ENCODE results near the gene LMAN2.
"Not testable (repeated sequence)": the region's sequence is repeated elsewhere in the genome, so short reads cannot be mapped to it uniquely, and the experiment has no call there.

The LMAN2 gene

DNA sequence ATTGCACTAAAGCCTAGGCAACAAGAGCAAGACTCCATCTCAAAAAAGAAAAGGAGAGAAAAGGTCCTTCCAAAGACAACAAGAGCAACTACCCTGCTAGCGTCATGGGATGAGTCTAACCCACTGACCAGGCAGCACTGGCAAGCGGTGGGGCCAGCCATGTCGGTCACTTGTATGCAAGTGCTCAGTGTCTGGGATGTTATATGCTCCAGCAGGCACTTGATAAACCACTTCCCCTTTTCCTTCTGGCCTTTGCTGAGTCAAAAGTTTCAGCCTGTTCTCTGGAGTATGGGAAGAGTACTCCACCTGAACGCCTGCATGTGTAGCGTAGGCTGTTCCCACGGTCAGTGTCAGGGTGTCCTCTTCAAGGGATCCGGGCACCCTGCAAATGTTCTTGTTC lies 30.6 kb downstream of the LMAN2 start:
- no peak for DNase-seq

DNA sequence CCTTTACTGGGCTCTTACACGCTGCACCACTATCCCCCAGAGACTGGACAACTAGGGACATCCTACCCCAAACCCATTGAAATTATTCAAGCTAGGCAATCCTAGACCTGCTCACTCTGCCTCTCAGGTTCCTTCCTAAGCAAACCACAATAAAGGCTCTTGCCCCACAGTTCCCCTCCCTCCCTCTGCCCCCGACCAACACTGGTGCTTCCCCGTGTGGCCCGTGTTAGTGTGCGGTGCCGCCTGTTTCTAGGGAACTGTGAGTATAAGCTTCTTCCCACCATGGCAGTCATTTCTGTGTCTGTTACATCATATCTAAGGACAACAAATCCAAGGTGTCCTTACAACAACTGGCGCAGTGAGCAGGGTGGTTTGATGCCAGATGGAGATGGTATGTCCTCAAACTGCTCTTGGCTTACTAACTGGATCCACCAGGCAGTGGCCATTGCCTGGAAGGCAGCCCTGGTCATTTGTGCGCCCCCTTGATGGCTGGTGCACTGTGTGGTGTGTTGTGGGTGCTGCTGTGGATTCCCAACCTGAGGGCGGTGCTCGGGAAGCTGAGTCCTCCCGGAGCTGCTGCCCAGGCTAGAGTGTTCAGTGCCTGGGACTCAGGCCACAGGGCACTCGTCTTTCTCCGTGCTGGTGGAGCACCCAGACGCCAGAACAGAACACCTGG lies 31.4 kb downstream of the LMAN2 start:
- DNase-seq, result no peak

DNA sequence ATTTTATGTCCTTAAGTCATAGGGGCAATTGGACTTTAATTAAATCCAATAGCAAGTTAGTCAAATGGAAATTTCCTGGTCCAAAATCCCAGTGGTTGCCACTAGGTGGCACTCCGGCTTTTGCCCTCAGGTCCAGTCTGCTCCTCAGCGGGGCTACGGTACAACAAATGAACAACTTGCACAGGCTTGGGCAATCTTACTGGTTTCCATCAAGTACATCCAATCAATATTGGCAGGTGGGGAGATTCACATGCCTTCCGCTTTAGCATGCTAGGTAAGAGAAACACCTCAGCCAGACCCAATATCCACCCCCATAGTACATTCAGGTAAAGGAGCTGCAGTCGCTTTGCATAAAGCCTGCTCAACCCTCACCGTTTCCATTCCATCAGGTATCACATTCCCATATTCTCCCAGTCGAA lies 33.5 kb downstream of the LMAN2 start:
- peak; percentile 69 for DNase-seq

DNA sequence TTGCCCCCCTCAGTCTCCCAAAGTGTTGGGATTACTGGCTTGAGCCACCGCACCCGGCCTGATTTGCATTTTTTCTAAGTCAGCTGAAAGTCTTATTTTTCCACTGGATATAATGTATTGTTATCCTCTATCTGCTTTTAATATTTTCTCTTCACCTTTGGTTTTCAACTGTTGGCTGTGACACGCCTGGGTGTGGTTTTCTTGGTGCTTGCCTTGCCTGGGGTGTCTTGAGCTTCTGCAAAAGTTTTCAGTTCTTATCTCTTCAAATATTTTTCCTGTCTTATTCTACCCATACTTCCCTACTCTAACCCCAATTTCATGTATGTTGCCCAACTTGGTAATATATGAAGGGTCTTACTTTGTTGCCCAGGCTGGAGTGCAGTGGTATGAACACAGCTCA lies 35.5 kb downstream of the LMAN2 start:
- no peak for DNase-seq

DNA sequence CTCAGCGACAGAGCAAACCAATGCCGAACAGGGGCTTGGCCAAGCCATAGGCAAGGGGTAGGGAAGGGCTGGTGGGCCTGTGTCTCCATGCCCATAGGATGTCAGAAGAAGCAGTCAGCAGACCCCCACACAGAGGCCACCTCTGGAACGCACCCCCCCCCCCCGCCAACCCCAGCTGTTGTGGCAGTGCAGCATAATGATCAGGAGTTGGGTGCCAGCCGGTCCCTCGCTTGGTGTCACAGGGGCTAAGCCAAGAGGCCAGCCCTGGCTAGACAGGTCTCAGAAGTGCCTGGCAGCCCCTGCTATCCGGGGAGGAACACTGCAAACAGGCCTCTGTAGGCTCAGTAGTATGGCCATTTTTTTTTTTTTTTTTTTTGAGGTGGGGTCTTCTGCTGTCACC lies 36.1 kb downstream of the LMAN2 start:
- no peak for DNase-seq

DNA sequence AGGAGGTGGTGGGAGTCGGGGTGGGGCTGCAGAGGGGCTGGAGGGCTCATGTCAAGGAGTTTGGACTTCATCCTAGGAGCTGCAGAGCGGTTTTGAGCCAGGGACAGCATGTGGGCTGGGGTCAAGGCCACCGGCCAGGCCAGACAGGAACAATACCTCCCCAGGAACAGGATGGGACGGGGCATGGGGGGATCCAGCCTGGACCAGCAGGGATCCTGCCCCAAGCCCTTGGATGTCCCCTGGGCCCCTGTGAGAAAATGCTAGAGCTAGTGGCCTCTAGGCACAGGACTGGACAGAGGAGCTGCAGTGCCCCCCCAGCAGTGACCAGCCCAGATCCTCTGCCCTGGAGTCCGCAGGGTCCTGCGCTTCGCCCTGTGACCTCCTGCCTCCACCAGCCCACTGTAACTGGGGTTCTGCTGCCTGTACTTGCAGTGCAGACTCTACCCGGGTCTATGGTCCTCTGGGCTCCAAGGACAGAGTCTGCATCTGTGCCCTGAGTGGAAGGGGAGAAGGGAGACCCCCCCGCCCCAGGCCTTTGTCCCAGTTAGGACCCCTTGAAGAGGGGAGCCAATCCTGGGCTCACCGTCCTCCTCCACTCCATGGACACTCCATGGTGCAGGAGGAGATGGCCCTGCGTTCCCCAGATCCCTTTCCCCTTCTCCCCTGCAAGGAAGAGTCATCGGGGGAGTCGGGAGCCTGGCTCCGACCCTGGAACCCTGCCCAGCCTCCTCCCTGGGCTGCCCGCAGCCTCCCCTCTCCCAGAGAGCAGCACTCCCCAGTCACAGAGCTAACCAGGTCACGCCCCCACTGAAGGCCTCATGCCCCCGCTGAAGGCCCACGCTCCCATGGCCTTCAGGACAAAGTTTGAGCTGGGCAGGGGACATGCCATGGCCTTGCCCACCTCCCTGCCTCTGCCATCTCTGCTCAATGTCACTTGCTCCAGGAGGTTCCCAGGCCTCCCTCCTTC lies 36.8 kb downstream of the LMAN2 start:
- DNase-seq, result no peak

DNA sequence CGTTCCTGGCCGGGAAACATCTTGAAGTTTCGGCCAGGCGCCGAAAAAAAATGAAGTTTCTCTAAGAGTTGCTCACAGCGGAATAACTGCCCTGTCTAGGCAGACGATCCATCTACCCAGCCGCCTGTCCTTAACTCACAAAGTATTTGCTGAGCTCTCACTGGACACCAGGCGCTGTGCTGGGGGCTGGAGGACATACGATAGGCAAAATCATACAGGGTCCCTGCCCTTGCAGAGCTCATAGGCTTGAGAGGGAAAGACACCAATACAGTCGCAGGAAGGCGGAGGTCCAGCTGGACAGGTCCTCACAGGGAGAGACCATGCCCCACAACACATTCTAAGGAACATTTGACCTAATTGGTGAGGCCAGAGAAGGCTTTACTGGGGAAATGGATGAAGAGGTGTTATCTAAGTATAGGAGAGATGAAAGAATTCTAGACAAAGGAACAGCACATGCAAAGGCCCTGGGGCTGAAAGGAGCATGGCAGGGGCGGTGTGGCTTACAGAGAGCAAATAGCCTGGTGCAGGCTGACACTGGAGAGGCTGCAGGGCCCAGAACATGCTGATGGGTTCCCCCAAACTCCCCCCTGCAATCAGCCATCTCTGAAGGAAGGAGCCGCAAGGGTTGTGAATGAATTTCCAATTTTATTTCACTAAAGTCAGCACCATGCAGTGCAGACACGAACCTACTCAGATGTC lies 37.8 kb downstream of the LMAN2 start:
- no peak for DNase-seq

DNA sequence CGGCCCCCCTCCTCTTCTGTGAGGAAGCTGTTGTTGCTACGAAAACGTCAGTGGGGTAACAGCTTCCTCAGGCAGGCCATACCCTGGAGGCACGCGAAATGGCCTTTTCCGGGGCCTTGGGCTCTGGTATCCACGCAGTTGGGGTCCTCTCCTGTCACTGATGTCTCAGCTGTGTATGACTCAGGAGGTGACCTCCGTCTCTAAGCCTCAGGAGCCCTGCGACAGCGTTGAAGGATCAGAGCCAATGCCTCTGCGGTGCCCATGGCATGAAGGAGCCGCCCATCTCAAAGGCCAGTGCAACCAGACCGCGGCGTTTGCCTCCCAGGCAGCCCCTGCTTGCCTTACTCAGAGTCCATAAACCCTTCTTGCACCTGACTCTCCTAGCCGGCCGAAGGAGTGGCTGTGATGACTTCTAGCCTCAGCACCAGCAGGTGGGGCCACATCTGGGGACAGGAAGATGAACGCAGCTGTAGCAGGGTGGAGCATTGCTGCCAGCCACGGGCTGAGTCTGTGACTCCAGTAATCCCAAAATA lies 38.8 kb downstream of the LMAN2 start:
- DNase-seq, result no peak

DNA sequence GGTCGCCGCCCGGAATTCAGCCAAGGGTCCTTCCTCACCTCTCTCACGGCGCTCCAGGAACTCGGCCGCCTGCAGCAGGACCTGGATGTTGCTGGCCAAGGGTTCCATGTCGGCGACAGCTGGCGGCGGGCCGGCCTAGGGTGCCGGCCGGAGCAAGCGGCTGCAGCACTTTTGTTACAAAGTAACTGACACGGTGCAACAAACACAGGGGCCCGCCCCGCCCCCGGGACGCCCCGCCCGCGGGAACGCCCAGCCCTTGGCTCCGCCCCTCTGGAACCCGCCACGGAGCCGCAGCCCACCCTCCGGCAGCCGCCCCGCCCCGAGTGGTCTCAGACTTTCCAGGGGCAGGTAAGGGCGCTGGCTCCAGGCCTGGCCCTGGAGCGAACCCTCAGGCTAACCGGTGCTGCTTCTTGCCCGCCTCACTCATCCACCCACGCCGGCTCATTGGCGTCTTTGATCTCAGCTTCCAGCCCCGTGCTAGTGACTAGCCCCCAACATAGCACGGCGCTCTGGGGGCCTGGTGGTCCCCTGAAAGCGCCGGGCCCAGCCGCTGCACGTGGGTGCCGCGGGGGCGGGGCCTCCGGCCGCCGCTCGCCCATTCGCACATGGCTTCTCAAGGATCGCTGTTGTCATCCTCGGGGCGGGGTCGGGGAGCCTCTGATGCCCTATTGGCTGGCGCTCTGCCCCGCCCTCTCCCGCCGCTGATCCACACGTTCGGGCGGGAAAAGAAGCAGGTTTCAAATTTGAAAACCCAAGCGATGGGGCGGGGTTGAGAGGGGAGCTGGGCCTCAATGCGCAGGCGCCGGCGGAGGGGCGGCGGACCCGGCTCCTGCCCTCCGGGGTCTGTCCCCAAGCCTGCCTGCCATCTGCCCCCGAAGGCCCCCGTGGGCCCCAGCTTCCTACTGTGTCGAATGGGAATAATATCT lies 39.5 kb downstream of the LMAN2 start, which contains the start of gene MXD3:
MXD3 (minus strand) TSS at position 176 of the 926 bp plus-strand sequence; CDS start at position 108, 68 bp downstream.
- peak; percentile 97 for DNase-seq

DNA sequence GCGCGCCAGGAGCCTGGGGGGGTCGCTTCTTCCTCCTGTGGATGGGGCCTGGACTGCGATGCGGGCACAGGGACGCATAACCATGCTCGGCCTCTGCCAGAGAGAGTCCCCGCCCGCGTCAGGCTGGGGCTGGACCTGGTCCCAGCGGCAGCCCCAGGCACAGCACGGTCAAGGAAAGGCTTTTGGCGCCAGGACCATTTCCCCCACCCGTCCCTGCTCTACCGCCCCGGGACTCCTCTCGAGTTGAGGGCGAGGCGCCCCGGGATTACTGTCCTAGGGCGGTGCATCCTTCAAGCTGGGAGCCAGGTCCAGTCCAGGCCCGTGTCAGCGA lies 40.1 kb downstream of the LMAN2 start:
- no peak for DNase-seq

DNA sequence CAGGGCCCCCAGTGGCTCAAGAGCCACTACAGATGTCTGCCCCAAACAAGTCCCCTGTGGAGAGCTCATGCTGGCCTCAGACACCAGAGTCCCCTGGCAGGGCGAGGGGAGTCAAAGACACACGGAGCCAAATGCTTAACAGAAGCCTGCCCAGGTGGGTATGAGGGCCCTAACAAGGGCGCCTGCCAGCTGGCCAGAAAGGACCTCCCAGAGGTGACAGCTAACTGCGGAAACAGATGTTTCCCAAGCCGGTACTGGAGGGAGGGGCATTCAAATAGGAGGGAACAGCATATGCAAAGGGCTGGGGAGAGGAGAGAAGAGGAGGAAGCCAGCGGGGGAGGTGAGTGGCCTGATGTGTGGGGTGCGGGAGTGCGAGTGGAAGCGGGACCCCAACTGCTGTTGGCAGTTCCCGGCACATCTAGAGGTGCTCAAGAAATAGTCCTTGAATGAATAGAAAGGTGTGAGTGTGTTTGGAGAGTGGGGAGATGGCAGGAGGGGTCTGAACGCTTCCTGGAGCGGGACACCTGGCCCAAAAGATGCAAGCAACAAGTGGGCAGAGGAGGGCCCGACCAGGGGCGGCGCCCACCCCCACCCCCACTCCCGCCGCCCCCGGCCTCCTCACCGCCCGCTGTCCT lies 40.6 kb downstream of the LMAN2 start:
- DNase-seq, result no peak

DNA sequence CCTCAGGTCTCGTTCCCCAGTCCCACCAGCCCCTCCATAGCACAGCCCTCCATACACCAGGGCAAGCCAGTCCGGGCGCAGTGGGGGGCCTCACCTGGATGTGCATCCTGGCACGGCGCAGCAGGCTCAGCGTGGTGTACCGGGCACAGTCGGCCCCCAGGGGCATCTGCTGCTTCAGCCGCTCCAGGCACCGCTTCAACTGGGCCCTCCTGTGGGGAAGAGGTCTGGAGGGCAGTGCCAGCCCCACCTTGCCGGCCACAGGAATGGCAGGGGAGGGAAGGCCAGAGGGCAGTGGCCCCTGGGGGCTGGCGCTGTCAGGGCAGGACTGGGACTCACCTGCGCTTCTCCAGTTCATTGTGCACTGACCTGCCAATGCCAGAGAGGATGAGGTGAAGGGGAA lies 41.1 kb downstream of the LMAN2 start:
- DNase-seq, result no peak

DNA sequence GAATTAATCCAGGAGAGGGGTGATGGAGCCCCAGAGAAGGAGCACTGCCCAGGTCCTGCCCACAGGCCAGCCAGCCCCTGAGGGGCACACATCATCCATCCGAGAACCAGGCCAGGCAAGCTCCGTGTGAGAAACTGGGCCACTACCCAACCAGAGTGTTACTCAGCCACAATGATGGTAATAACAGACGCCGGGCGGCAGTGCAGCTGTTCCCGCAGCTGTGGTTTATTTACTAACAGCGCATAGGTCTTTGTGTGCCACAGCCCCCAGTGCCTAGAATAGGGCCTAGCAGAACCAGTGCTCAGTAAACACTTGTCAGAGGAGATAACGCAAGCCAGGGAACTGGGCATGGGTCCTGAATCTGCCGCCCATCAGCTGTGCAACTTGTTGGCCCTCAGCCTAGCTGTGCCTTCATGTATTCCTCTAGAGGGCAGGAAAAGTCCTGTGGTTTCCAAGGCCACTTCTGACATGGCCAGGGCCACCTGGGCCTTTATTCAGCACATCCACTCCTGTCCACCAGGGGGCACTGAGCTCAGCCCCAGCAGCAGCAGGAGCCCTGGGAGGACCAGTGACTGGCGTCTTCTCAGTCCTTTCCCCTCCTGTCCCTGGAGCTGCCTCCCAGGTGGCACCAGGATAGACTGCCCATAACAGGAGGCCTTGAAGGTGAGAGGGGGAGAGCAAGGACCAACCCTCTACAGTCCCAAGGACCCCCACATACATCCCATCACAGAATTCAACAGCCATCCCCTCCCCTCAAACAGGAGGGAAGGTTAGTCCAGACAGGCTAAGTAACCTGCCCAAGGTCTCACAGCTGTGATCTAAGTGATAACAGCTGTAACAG lies 41.9 kb downstream of the LMAN2 start:
- peak; percentile 74 for DNase-seq

DNA sequence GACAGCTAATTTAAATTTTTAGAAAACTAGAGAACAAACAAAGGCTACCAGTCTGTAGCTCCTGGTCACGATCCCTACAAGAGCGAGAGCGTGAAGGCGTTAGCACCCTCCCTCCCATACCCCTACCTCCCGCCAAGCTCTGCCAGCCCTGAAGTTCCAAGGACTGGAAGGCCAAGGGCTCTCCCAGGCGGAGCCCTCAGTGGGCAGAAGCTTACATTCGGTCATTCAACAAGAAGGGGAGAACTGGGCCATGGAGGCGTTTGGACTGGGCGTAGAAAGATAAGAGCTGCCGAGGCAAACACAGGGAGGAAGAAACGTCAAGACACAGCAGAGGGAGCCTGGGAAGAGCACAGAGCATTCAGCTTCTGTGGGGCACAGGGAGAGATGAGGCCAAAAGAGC lies 42.7 kb downstream of the LMAN2 start:
- DNase-seq, result no peak

DNA sequence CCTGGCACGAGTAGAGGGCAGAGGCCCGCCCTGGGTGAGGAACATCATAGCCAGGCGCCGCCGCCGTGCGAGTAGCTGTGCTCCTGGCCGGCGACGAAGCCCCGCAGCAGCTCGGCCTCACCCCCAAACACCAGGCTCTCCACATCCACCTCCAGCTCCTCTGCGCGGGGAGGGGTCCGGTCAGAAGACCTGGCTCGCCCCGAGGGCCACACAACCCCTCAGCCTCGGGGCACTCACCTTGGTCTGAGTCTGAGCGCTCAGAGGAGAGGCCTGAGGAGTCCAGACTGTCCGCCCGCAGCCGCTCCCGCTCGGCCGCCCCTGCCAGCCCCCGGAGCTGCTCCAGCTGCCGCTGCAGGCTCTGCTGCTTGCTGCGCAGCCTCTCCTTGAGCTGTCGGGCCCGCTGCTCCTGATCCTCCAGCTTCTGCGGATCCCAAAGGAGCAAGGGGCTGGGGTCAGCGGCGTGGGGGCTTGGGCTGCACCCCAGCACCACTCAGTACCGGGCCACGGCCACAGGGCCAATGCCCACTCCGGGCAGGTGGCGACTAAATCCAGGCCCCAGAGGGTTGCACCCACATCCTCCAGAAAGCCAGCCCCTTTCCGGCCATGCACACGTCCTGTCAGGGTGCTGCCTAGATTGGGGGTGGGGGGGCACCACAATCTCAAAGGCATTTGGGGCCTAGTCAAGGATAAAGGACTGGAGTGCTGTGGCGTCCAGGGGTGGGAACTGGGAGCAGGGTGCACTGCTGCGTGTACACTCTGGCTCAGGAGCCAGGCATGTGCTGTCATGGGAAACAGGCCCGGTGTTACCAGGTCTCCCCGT lies 43.7 kb downstream of the LMAN2 start:
- DNase-seq, result no peak

DNA sequence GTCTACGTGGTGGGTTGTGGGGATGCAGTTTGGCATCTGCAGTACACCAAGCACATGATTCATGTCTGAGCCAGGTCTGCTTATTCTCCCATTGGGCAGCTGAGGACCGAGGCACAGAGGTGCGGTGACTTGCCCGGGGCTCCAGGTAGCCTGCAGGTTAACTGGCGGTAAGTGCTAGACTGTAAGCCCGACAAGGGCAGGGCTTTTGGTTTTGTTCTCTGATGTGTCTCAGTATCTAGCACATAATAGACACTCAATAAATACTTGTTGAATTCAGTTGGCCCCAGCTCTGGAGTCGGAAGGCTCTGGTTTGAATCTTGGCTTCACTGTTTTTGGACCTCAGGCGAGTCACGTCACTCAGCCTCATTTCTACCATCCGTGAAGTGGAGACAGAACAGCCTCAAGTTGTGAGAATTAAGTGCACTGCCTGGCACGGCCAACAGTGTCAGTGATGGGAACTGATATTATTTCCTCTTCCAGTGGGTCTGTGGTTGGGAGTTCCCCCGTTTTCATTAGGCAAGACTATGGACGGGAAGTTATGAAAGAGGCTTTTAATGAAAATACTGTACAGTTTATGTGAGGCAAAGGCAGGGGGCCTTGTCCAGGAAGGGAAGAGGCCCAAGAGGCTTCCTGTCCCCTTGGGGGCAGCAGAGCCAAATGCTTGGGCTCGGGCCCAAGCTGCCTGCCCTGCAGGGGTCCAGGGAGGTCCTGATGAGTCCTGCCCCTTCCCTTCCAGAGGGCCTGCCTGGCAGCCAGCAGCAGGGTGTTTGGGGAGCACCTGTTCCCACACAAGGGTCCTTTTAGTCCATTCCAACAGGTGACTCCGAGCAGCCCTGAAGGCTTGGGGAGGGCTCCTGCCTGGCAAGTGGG lies 44.6 kb downstream of the LMAN2 start:
- DNase-seq, result no peak

DNA sequence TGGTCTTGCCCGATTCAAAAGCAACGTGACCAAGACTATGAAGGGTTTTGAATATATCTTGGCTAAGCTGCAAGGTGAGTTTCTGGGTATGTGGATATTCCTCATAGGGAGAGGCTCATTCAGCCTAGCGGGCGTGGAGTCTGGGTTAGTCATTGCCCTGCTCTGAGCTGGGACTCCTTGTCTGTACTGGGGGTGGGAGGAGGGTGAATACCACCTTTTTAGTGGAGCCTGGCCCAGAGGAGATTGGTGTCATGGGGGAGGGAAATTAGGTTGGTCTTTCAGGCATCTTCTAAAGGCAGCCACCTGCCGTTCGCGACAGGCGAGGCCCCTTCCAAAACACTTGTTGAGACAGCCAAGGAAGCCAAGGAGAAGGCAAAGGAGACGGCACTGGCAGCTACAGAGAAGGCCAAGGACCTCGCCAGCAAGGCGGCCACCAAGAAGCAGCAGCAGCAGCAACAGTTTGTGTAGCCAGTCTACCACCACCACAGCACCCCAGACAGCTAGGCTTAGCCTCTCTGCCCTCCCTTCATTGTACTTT lies 45.3 kb downstream of the LMAN2 start:
- DNase-seq, result not testable (repeated sequence)

DNA sequence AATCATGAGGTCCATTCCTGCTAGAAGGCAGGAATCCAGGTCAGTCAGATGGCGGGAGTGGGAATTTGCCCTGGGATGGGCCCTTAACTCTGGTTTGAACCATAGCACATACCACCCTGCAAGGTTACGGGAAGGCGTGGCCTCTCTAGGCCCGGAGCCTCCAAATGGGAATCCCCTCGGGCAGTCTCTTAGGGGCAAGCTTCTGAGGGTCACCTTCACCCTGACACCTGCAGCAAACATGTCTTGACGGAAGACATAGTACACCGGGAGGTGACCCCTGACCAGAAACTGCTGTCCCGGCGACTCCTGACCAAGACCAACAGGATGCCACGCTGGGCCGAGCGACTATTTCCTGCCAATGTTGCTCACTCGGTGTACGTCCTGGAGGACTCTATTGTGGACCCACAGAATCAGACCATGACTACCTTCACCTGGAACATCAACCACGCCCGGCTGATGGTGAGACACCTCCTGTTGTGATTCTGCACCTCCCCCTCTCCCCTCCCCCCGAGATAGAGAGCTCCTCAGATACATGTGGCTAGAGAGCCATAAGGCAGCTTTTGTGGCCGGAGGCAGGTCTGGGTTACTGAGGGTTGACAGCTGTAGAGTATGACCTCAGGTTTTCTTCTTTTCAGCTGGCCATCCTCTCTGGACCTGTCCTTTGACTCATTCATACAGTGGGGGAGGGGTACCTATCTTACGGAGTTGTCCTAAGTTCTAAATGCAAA lies 46.9 kb downstream of the LMAN2 start:
- DNase-seq, result no peak

Data from right hindlimb (tissue), 1 donor.